Urinary bladder (tissue), 4 donors: ENCODE data around the gene NR1D1. TPM values are rescaled to one million over a fixed set of nuclear protein-coding genes. Genes with fewer than 3 reads are reported as not detected.

Experiments
- DNase-seq: peaks from one replicate; pipeline ENCODE4 v3.0.0-alpha.2; 2015; ENCODE audit errors: extremely low spot score
- H3K27ac ChIP-seq: one replicate; pipeline ENCODE4 v1.5.1; 2013; ENCODE audit warnings: low read depth, mild to moderate bottlenecking, moderate library complexity
- H3K36me3 ChIP-seq: one replicate; pipeline ENCODE4 v1.6.1; 2013; ENCODE audit warnings: mild to moderate bottlenecking, moderate library complexity; ENCODE audit not compliant: insufficient read depth
- H3K4me1 ChIP-seq: one replicate; pipeline ENCODE4 v1.6.1; 2013; ENCODE audit warnings: mild to moderate bottlenecking, moderate library complexity; ENCODE audit not compliant: insufficient read depth
- H3K4me3 ChIP-seq: one replicate; pipeline ENCODE4 v1.5.1; 2013; ENCODE audit warnings: low read depth, low read length
- WGBS: extraction: QIAGEN DNeasy Blood & Tissue Kit; methylation state at CpG from one replicate; pipeline ENCODE4 v1.1.7; 2013; 5-methylcytosine and 5-hydroxymethylcytosine counted together
- polyA plus RNA-seq: library from polyadenylated mRNA; stranded (reverse); fragments of 200-250 nt; gene quantifications from one replicate; pipeline ENCODE4 v1.2.3, GENCODE V29; 2013
- total RNA-seq: library from RNA; depleted of rRNA; stranded (reverse); fragments of >200 nt; gene quantifications from one replicate; pipeline ENCODE4 v1.2.3, GENCODE V29; 2014
- donor health status: healthy with polysubstance abuse.
- donor health status: healthy.

Gene NR1D1
- total and polyA plus RNA-seq, 2 donors: 2.0 to 18.1 TPM

GRCh38 chr17:40095944-40096791 is 4.2 kb downstream of the NR1D1 start:
- no peak overlapping the region for H3K4me3 ChIP-seq
- peak overlapping the region; percentile 26 for H3K27ac ChIP-seq
- no peak for DNase-seq
- no peaks in the 10 kb centered on the region for H3K36me3 ChIP-seq
- no peaks in the 10 kb centered on the region for H3K4me1 ChIP-seq
- 56% methylated on average over 23 of the region's 23 CpGs for WGBS

- Histone ChIP-seq H3K36me3 (no peaks in the 10 kb centered on the region), H3K4me3 (no peak overlapping the region), H3K4me1 (no peaks in the 10 kb centered on the region), H3K27ac (peak overlapping the region; percentile 26)
- no peak for DNase-seq
- 74% methylated on average over 17 of the region's 17 CpGs for WGBS
These were observed 4.9 kb downstream of the NR1D1 start for GRCh38 chr17:40095351-40095943.

GRCh38 chr17:40094874-40095273 is 5.5 kb downstream of the NR1D1 start:
- no peak for DNase-seq
- WGBS: 82% methylated on average over 14 of the region's 14 CpGs
- Histone ChIP-seq H3K4me3 (no peak overlapping the region), H3K27ac (peak overlapping the region; percentile 12), H3K4me1 (no peaks in the 10 kb centered on the region), H3K36me3 (no peaks in the 10 kb centered on the region)

GRCh38 chr17:40093580-40094201 is 6.7 kb downstream of the NR1D1 start:
- WGBS: 77% methylated on average over 16 of the region's 16 CpGs
- H3K4me3 ChIP-seq: no peak overlapping the region
- no peaks in the 10 kb centered on the region for H3K4me1 ChIP-seq

GRCh38 chr17:40093005-40093579 is 7.3 kb downstream of the NR1D1 start:
- no peak overlapping the region for H3K4me3 ChIP-seq
- no peaks in the 10 kb centered on the region for H3K36me3 ChIP-seq
- DNase-seq: no peak

More at GRCh38 chr17:40093580-40094201, 6.7 kb downstream of the NR1D1 start:
- Histone ChIP-seq H3K27ac (no peak overlapping the region), H3K36me3 (no peaks in the 10 kb centered on the region)
- DNase-seq: no peak

GRCh38 chr17:40092581-40092980 is 7.8 kb downstream of the NR1D1 start:
- peaks cover 2% of the 10 kb centered on the region for H3K36me3 ChIP-seq
- H3K27ac ChIP-seq: no peak overlapping the region

More at GRCh38 chr17:40093005-40093579, 7.3 kb downstream of the NR1D1 start:
- no peaks in the 10 kb centered on the region for H3K4me1 ChIP-seq
- 62% methylated on average over 29 of the region's 29 CpGs for WGBS
- H3K27ac ChIP-seq: no peak overlapping the region

GRCh38 chr17:40091691-40092397 is 8.5 kb downstream of the NR1D1 start:
- no peak for DNase-seq
- Histone ChIP-seq H3K4me1 (no peaks in the 10 kb centered on the region), H3K36me3 (peaks cover 4% of the 10 kb centered on the region), H3K27ac (peak overlapping the region; percentile 63), H3K4me3 (no peak overlapping the region)
- WGBS: 44% methylated on average over 18 of the region's 18 CpGs

More at GRCh38 chr17:40092581-40092980, 7.8 kb downstream of the NR1D1 start:
- 18% methylated on average over 3 of the region's 3 CpGs for WGBS
- no peak for DNase-seq
- no peak overlapping the region for H3K4me3 ChIP-seq
- H3K4me1 ChIP-seq: no peaks in the 10 kb centered on the region

GRCh38 chr17:40090237-40091119 is 9.9 kb downstream of the NR1D1 start:
- Histone ChIP-seq H3K4me1 (no peaks in the 10 kb centered on the region), H3K36me3 (peaks cover 4% of the 10 kb centered on the region), H3K27ac (peak overlapping the region; percentile 1), H3K4me3 (no peak overlapping the region)
- 54% methylated on average over 13 of the region's 14 CpGs for WGBS
- no peak for DNase-seq

- no peak for DNase-seq
- Histone ChIP-seq H3K36me3 (peaks cover 4% of the 10 kb centered on the region), H3K27ac (no peak overlapping the region), H3K4me3 (no peak overlapping the region), H3K4me1 (no peaks in the 10 kb centered on the region)
- WGBS: 76% methylated on average over 26 of the region's 26 CpGs
These were observed 11.1 kb downstream of the NR1D1 start for GRCh38 chr17:40089077-40089895.

- H3K36me3 ChIP-seq: peaks cover 4% of the 10 kb centered on the region
- no peak overlapping the region for H3K4me3 ChIP-seq
- H3K27ac ChIP-seq: no peak overlapping the region
- WGBS: 88% methylated on average over 28 of the region's 28 CpGs
- H3K4me1 ChIP-seq: no peaks in the 10 kb centered on the region
- no peak for DNase-seq
These were observed 12.3 kb downstream of the NR1D1 start for GRCh38 chr17:40087903-40088718.

- H3K36me3 ChIP-seq: peaks cover 4% of the 10 kb centered on the region
- 84% methylated on average over 6 of the region's 6 CpGs for WGBS
- no peaks in the 10 kb centered on the region for H3K4me1 ChIP-seq
- H3K27ac ChIP-seq: no peak overlapping the region
- no peak overlapping the region for H3K4me3 ChIP-seq
- DNase-seq: no peak
These were observed 13.2 kb downstream of the NR1D1 start for GRCh38 chr17:40087049-40087794.
